Endothelial cell of umbilical vein (primary cell): ENCODE measurements around the gene KANK2. TPM values are rescaled to one million over a fixed set of nuclear protein-coding genes. Genes with fewer than 3 reads are reported as not detected.
A peak's percentile ranks its signal among the peaks of the same experiment; 100 is the strongest.

Source experiments
- BruUV-seq: library from RNA; stranded (reverse); fragments of 400-500 nt; replicated peaks from 2 replicates; lab custom pipeline; 2021; lab: Mats Ljungman, UMichigan
- CTCF ChIA-PET: fragments of 300-600, 350-600 bp; sonication (Branson Sonifier 250); formaldehyde crosslinking; loops from one replicate; lab custom pipeline; 2021; ENCODE audit warnings: antibody characterized with exemption, inconsistent platforms; lab: Charles Lee
- POLR2A ChIA-PET: fragments of 300-600, 350-600 bp; sonication (Branson Sonifier 250); formaldehyde crosslinking; loops from one replicate; lab custom pipeline; 2021; ENCODE audit warnings: antibody characterized with exemption, inconsistent platforms; lab: Charles Lee
- DNase-seq: peaks from one replicate; pipeline ENCODE4 v3.0.0-alpha.2; 2011; ENCODE audit warnings: low read depth, low spot score
- FAIRE-seq: peaks from 2 replicates; lab custom pipeline; 2011; peaks lifted over from hg19 to GRCh38; lab: Jason Lieb, UNC
- H2AFZ ChIP-seq: 2 replicates; pipeline ENCODE4 v1.6.0; 2012; ENCODE audit warnings: low read depth, low read length, control low read depth, inconsistent platforms
- H3K27ac ChIP-seq: 2 replicates; pipeline ENCODE4 v1.5.1; 2011; ENCODE audit warnings: low read depth, mild to moderate bottlenecking, control low read depth, low read length, moderate library complexity; ENCODE audit not compliant: insufficient read depth
- H3K27me3 ChIP-seq, 2 experiments: 2 replicates each; pipeline versions ENCODE4 v1.6.0 to v1.6.1; 2011; ENCODE audit warnings: low read length in 2 of 2, mixed read lengths in 1 of 2; ENCODE audit not compliant: control insufficient read depth in 2 of 2, insufficient read depth in 2 of 2
- H3K36me3 ChIP-seq, 2 experiments: 2 replicates in 1 of 2; 3 replicates in 1 of 2; pipeline ENCODE4 v1.5.1; 2011; ENCODE audit warnings: low read length in 2 of 2, mild to moderate bottlenecking in 1 of 2, moderate library complexity in 1 of 2; ENCODE audit not compliant: control insufficient read depth in 2 of 2, insufficient read depth in 2 of 2; ENCODE audit errors: extremely low read depth in 1 of 2
- H3K4me1 ChIP-seq: 3 replicates; pipeline ENCODE4 v1.5.1; 2011; ENCODE audit warnings: mild to moderate bottlenecking, low read length; ENCODE audit not compliant: control insufficient read depth, insufficient read depth; ENCODE audit errors: extremely low read depth
- H3K4me2 ChIP-seq: 2 replicates; pipeline ENCODE4 v1.6.1; 2011; ENCODE audit warnings: low read length, control low read depth, mixed read lengths; ENCODE audit not compliant: insufficient read depth
- H3K4me3 ChIP-seq, 3 experiments: fragments of 200-600 bp in 1 of 3; sonication (generic), shearing (Covaris generic) in 1 of 3; replicated peaks in 1 of 3; 2 replicates each; pipeline ENCODE4 v1.5.1; 2011 to 2016; ENCODE audit warnings: control low read depth in 3 of 3, low read length in 3 of 3, mild to moderate bottlenecking in 2 of 3, inconsistent platforms in 1 of 3, low read depth in 1 of 3, moderate library complexity in 1 of 3; ENCODE audit not compliant: insufficient read depth in 1 of 3
- H3K79me2 ChIP-seq: 2 replicates; pipeline ENCODE4 v1.6.0; 2012; ENCODE audit warnings: low read length, inconsistent platforms; ENCODE audit not compliant: control insufficient read depth, insufficient read depth
- H3K9ac ChIP-seq: replicated peaks from 2 replicates; pipeline ENCODE3; 2011; ENCODE audit warnings: low read length, control low read depth; ENCODE audit not compliant: insufficient read depth; ENCODE audit errors: extremely low read depth
- H3K9me1 ChIP-seq: replicated peaks from 3 replicates; pipeline ENCODE4 v1.6.0; 2011; ENCODE audit warnings: mild to moderate bottlenecking, low read length; ENCODE audit not compliant: control insufficient read depth, insufficient read depth; ENCODE audit errors: extremely low read depth
- H3K9me3 ChIP-seq: replicated peaks from 2 replicates; pipeline ENCODE4 v1.5.1; 2012; ENCODE audit warnings: low read length, inconsistent platforms; ENCODE audit not compliant: control insufficient read depth, insufficient read depth
- H4K20me1 ChIP-seq: replicated peaks from 2 replicates; pipeline ENCODE3; 2011; ENCODE audit warnings: mild to moderate bottlenecking, low read length; ENCODE audit not compliant: control insufficient read depth, insufficient read depth; ENCODE audit errors: extremely low read depth
- EZH2 ChIP-seq: IDR thresholded peaks from 2 replicates; pipeline ENCODE4 v1.6.1; 2012; ENCODE audit warnings: borderline replicate concordance, low read depth, mild to moderate bottlenecking, moderate library complexity, low read length, inconsistent platforms; ENCODE audit not compliant: severe bottlenecking
- FOS ChIP-seq: IDR thresholded peaks from 2 replicates; pipeline ENCODE4 v1.6.1; 2011; ENCODE audit warnings: mild to moderate bottlenecking, low read length, moderate library complexity, borderline replicate concordance; ENCODE audit not compliant: insufficient read depth
- GATA2 ChIP-seq: IDR thresholded peaks from 2 replicates; pipeline ENCODE4 v1.7.0; 2011; ENCODE audit warnings: low read depth, mild to moderate bottlenecking, moderate library complexity, mixed read lengths, low read length; ENCODE audit not compliant: insufficient read length, insufficient read depth
- JUN ChIP-seq: IDR thresholded peaks from 2 replicates; pipeline ENCODE4 v1.6.1; 2011; ENCODE audit warnings: borderline replicate concordance, low read depth; ENCODE audit not compliant: insufficient read length, insufficient read depth
- MAX ChIP-seq: IDR thresholded peaks from 2 replicates; pipeline ENCODE4 v1.6.1; 2011; ENCODE audit not compliant: insufficient read depth, insufficient read length
- MYC ChIP-seq: IDR thresholded peaks from one replicate; pipeline ENCODE4 v1.6.1; 2011; ENCODE audit warnings: mild to moderate bottlenecking, low read depth, low read length
- POLR2A ChIP-seq: IDR thresholded peaks from 2 replicates; pipeline ENCODE4 v1.6.1; 2012; ENCODE audit warnings: low read depth, mild to moderate bottlenecking, control low read depth, low read length
- POLR2AphosphoS5 ChIP-seq: IDR thresholded peaks from 2 replicates; pipeline ENCODE4 v1.6.1; 2012; ENCODE audit warnings: low read depth, mild to moderate bottlenecking, control low read depth, low read length, moderate library complexity; ENCODE audit not compliant: insufficient read depth
- dilution Hi-C: fragments of 300-500 bp; cut with MboI; formaldehyde crosslinking; loops from one replicate; pipeline ENCODE4 v1.15.0; 2019; ENCODE audit warnings: low sequenced_read_pairs; ENCODE audit not compliant: extremely low pct_ligation_motif_present
- intact Hi-C: fragments of 100-400 bp; cut with micrococcal nuclease; formaldehyde crosslinking; loops from one replicate; pipeline ENCODE4 v1.10.0; 2022
- polyA plus RNA-seq, 4 experiments: library from polyadenylated mRNA; depleted of rRNA in 3 of 4; stranded (reverse) in 3 of 4; unstranded in 1 of 4; fragments of >200 nt; gene quantifications; 2 replicates each; pipeline versions ENCODE4 v1.2.1 to v1.2.3, GENCODE V29; 2011 to 2012; ENCODE audit warnings: missing spikeins in 1 of 4
- total RNA-seq: library from RNA; stranded (reverse); gene quantifications from 2 replicates; pipeline ENCODE4 v1.2.3, GENCODE V29; 2021
- TF ChIP-seq, protein P1 (sequence below), 2 donors: IDR thresholded peaks; 1 replicate in 1 of 2; 2 replicates in 1 of 2; pipeline ENCODE4 v1.5.1; 2011; ENCODE audit warnings: low read length in 2 of 2, mild to moderate bottlenecking in 2 of 2, moderate library complexity in 2 of 2, control low read depth in 1 of 2, inconsistent platforms in 1 of 2, low read depth in 1 of 2; ENCODE audit not compliant: insufficient read depth in 1 of 2; ENCODE audit errors: extremely low read depth in 1 of 2

The KANK2 gene
- total and polyA plus RNA-seq, 2 donors (not counting 3 experiments of a cell fraction or from before 2014, with no cell fraction given): 41.7 to 77.9 TPM

- dilution Hi-C loops: no loop called here
- intact Hi-C loops: no loop called here
- H3K79me2 ChIP-seq: no peaks in the 10 kb centered on the region
- ChIA-PET CTCF (interaction anchor here (0.8 to 3.1 kb wide), 4 partner anchors 10 to 35 kb away, joined by 4 to 10 read pairs (median 4); no protein-coding TSS in a partner anchor), POLR2A (interaction anchor here (1.1 kb wide), 1 partner anchor 21 kb away, joined by 3 read pairs; no protein-coding TSS in a partner anchor)
- no peaks in the 10 kb centered on the region for H3K27me3 ChIP-seq
- no peak for TF ChIP-seq MYC
- no peak for TF ChIP-seq FOS
- TF ChIP-seq POLR2A: no peak
- TF ChIP-seq GATA2: no peak
- TF ChIP-seq EZH2: no peak
- TF ChIP-seq, protein P1, sequence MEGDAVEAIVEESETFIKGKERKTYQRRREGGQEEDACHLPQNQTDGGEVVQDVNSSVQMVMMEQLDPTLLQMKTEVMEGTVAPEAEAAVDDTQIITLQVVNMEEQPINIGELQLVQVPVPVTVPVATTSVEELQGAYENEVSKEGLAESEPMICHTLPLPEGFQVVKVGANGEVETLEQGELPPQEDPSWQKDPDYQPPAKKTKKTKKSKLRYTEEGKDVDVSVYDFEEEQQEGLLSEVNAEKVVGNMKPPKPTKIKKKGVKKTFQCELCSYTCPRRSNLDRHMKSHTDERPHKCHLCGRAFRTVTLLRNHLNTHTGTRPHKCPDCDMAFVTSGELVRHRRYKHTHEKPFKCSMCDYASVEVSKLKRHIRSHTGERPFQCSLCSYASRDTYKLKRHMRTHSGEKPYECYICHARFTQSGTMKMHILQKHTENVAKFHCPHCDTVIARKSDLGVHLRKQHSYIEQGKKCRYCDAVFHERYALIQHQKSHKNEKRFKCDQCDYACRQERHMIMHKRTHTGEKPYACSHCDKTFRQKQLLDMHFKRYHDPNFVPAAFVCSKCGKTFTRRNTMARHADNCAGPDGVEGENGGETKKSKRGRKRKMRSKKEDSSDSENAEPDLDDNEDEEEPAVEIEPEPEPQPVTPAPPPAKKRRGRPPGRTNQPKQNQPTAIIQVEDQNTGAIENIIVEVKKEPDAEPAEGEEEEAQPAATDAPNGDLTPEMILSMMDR (IDR thresholded peaks at IDR 0.05; ENCODE audit: extremely low read depth in 1 of 2, insufficient read depth in 1 of 2, low read depth in 1 of 2, low read length in 2 of 2): no peak
- TF ChIP-seq JUN: no peak
- no peak for TF ChIP-seq MAX
- TF ChIP-seq POLR2AphosphoS5: no peak
- FAIRE-seq: peak; percentile 47
- H2AFZ ChIP-seq: no peak overlapping the region
- peak overlapping the region; percentile 35 for H3K27ac ChIP-seq
- no TSS peak for BruUV-seq
- peak; percentile 51 for DNase-seq
- H4K20me1 ChIP-seq: no peaks in the 10 kb centered on the region
- H3K36me3 ChIP-seq: peaks cover 4 to 8% of the 10 kb centered on the region in 2 experiments
- no peak overlapping the region for H3K9ac ChIP-seq
- H3K9me3 ChIP-seq: no peaks in the 10 kb centered on the region
- H3K9me1 ChIP-seq: no peaks in the 10 kb centered on the region
- no peak overlapping the region for H3K4me2 ChIP-seq
- H3K4me1 ChIP-seq: peaks cover 31% of the 10 kb centered on the region
- no peak overlapping the region for H3K4me3 ChIP-seq
Measured at GRCh38 chr19:11164879-11165406, 32.4 kb downstream of the KANK2 start.
